Stimulated activated CD4-positive, alpha-beta T cell treated with anti-CD3 and anti-CD28 coated beads, Interleukin-1b, Interleukin-23, amount 100 ng/mL, for 24 hours (primary cell): ENCODE data around the gene OR4F17.
A peak's percentile ranks its signal among the peaks of the same experiment; 100 is the strongest.
"Not testable (repeated sequence)": the region's sequence is repeated elsewhere in the genome, so short reads cannot be mapped to it uniquely, and the experiment has no call there.

Experiments
- DNase-seq, 4 experiments: peaks; one replicate each; pipeline ENCODE4 v3.0.0-alpha.2; 2020; ENCODE audit warnings: low read depth in 4 of 4, low spot score in 1 of 4

Gene OR4F17, protein sequence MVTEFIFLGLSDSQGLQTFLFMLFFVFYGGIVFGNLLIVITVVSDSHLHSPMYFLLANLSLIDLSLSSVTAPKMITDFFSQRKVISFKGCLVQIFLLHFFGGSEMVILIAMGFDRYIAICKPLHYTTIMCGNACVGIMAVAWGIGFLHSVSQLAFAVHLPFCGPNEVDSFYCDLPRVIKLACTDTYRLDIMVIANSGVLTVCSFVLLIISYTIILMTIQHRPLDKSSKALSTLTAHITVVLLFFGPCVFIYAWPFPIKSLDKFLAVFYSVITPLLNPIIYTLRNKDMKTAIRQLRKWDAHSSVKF

DNA sequence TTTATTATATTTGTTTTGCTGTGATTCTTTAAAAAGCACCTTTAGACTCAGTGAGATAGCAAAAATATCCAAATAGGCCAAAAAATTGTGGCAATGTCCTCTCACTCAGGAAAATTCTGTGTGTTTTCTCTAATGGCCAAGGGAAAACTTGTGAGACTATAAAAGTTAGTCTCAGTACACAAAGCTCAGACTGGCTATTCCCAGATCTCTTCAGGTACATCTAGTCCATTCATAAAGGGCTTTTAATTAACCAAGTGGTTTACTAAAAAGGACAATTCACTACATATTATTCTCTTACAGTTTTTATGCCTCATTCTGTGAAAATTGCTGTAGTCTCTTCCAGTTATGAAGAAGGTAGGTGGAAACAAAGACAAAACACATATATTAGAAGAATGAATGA lies at the start of gene OR4F17:
Gene OR4F17 (plus strand): TSS at position 301 of the 400 bp plus-strand sequence. CDS start 3,575 bp downstream, outside the sequence.
- DNase-seq, result not testable (repeated sequence)

DNA sequence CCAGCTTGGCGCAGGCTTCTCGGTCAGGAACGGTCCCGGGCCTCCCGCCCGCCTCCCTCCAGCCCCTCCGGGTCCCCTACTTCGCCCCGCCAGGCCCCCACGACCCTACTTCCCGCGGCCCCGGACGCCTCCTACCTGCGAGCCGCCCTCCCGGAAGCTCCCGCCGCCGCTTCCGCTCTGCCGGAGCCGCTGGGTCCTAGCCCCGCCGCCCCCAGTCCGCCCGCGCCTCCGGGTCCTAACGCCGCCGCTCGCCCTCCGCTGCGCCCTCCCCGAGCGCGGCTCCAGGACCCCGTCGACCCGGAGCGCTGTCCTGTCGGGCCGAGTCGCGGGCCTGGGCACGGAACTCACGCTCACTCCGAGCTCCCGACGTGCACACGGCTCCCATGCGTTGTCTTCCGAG lies 36.1 kb upstream of the OR4F17 start:
- peak in 3 of 4 experiments; percentile 3 to 44 (median 14) for DNase-seq

GRCh38 chr19:82864-83263 lies 24.0 kb upstream of the OR4F17 start:
- not testable (repeated sequence) for DNase-seq

DNA sequence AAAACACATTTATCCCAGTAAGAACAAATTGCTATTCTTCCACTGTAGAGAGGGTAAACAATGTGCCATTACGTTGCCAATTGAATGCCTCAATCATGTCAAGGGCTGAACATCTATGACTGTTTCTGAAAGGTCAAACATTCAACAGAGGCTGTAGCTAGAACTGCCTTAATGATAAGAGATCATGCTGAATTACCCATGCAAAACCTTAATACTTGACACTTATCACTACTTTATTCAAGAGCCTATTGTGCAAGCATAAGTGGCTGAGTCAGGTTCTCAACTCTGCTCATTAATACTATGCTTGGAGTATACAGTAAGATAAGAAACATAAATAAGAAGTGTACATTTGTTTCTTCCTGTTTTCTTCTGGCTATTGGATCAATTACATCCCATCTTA lies 23.3 kb upstream of the OR4F17 start:
- not testable (repeated sequence) for DNase-seq

DNA sequence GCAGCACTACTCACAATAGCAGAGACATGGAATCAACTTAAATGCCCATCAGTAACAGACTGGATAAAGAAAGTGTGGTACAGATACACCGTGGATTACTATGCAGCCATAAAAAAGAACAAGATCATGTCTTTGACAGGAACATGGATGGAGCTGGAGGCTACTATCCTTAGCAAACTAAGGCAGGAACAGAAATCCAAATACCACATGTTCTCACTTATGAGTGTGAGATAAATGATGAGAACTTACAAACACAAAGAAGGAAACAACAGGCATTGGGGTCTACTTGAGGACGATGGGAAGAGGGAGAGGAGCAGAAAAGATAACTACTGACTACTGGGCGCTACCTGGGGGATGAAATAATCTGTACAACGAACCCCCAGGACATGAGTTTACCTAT lies 16.2 kb upstream of the OR4F17 start:
- DNase-seq, result not testable (repeated sequence)

DNA sequence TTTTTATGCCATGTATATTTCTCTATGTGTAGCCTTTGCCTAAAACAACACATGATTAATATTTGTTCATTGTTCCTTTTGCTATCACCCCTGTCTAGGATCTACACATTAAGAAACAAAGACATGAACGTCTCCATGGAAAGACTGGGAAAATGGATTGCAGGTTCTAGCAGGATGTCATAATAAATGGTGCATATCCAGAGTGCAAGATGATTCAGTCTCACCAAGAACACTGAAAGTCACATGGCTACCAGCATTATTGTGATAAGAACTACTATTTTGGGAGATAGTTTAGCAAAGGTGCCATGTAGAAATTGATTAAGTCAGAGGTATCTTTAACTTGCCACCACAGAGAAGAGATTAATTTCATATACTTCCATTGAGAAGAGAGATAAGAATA lies 12.1 kb upstream of the OR4F17 start:
- not testable (repeated sequence) for DNase-seq

DNA sequence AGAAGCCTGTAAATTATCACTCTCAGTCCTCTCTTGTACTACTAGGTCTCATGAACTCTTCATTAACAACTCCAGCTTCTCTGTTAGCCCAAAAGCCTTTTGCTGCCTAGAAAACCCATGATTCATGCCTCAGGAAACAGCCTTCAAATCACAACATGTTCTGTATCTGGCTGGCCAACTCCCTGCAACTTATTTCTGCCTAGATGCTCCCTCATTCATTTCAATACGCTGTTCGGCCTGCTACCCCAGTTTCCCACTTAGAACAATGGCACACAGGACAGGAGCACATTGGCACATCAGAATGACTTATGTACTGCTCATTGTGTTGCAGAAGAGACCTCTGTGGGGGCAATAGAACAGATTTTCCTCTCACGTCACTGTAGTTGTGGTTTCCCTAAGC lies 9.3 kb upstream of the OR4F17 start:
- DNase-seq, result not testable (repeated sequence)

DNA sequence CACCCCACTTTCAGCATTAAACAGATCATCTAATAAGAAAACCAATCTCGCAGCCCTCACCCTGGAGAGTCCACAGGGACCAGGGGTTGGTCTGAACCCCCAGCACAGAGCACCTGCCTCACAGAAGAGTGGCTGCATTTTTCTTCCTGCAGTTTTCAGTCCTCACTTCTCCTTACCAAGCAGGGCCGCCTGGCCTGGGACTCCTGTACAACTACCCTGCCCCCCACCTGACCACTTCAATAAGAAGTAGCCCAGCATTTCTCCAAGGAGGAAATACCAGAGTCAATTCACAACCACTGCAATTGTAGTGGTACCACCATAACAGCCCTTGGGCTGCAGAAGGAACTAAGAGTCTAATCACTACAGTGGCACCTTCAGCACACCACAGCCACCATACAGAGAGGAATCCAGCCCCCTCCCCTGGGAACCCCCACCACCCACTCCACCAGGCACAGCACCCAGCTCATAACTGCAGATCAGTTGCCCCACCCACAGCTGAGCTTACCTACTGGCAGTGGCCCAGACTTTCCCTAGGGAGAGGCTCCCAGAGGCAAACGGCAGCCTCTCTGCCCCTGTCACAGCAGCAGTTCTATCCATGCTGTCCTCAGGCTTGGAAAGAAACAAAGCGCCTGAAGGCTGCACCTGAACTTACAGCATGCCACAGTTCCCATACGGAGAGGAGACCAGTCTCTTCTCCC lies 13.7 kb downstream of the OR4F17 start:
- DNase-seq, result not testable (repeated sequence)
